Fibroblast of villous mesenchyme (primary cell): ENCODE data around the gene FRMD8. TPM values are rescaled to one million over a fixed set of nuclear protein-coding genes. Genes with fewer than 3 reads are reported as not detected.
A peak's percentile ranks its signal among the peaks of the same experiment; 100 is the strongest.
"Not testable (repeated sequence)": the region's sequence is repeated elsewhere in the genome, so short reads cannot be mapped to it uniquely, and the experiment has no call there.

Experiments used
- DNase-seq: peaks from one replicate; pipeline ENCODE4 v3.0.0-alpha.2; 2010; ENCODE audit warnings: low read depth
- H3K4me3 ChIP-seq: 2 replicates; pipeline ENCODE4 v1.5.1; 2011; ENCODE audit warnings: low read depth, mild to moderate bottlenecking, low read length
- total RNA-seq: library from RNA; depleted of rRNA; stranded (reverse); fragments of >200 nt; gene quantifications from 2 replicates; pipeline ENCODE4 v1.2.3, GENCODE V29; 2012
- TF ChIP-seq, protein P1 (sequence below): IDR thresholded peaks from 2 replicates; pipeline ENCODE4 v1.5.1; 2012; ENCODE audit warnings: low read depth, mild to moderate bottlenecking, low read length; ENCODE audit not compliant: insufficient read depth

The FRMD8 gene
- total RNA-seq, 1 donor, result 44.5 TPM

DNA sequence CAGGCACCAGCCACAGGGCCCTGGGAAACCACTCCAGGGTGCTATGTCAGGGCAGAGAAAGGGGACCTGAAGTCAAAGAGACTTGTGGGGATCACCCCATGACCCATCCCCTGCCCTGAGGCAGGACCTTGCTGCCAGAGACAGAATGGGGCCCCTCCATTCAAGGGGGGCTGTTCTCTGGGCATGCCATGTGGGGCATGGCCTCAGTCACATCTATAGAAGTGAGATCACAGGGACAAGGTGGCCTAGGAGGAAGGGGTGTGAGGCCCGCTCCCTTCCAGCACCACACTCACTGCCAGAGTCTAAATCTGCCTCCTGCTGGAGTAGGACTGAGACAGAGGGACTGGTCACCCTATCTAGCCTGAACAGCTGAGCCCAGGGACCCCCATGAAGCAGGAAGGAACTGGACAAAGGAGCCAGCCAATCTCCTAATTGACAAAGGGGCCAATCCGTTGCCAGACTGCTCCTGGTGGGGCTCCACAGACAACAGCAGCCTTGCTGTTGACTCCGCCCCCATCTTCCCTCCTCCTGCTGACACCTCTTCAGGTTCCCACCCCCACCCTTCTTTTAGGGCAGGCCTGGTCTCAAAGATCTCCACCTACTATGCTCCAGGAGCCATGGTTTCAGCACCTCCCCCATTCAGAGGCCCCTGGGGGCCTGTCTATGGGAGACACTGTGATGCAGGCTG is 62.1 kb downstream of the FRMD8 start:
- peak; percentile 89 for DNase-seq
- H3K4me3 ChIP-seq, result no peak overlapping the region
- TF ChIP-seq, protein P1, sequence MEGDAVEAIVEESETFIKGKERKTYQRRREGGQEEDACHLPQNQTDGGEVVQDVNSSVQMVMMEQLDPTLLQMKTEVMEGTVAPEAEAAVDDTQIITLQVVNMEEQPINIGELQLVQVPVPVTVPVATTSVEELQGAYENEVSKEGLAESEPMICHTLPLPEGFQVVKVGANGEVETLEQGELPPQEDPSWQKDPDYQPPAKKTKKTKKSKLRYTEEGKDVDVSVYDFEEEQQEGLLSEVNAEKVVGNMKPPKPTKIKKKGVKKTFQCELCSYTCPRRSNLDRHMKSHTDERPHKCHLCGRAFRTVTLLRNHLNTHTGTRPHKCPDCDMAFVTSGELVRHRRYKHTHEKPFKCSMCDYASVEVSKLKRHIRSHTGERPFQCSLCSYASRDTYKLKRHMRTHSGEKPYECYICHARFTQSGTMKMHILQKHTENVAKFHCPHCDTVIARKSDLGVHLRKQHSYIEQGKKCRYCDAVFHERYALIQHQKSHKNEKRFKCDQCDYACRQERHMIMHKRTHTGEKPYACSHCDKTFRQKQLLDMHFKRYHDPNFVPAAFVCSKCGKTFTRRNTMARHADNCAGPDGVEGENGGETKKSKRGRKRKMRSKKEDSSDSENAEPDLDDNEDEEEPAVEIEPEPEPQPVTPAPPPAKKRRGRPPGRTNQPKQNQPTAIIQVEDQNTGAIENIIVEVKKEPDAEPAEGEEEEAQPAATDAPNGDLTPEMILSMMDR, result no peak

DNA sequence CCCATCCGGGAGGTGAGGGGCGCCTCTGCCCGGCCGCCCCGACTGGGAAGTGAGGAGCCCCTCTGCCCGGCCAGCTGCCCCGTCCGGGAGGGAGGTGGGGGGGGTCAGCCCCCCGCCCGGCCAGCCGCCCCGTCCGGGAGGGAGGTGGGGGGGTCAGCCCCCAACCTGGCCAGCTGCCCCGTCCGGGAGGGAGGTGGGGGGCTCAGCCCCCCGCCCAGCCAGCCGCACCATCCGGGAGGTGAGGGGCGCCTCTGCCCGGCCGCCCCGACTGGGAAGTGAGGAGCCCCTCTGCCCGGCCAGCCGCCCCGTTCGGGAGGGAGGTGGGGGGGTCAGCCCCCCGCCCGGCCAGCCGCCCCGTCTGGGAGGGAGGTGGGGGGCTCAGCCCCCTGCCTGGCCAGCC is 64.9 kb downstream of the FRMD8 start:
- not testable (repeated sequence) for DNase-seq, H3K4me3 ChIP-seq

DNA sequence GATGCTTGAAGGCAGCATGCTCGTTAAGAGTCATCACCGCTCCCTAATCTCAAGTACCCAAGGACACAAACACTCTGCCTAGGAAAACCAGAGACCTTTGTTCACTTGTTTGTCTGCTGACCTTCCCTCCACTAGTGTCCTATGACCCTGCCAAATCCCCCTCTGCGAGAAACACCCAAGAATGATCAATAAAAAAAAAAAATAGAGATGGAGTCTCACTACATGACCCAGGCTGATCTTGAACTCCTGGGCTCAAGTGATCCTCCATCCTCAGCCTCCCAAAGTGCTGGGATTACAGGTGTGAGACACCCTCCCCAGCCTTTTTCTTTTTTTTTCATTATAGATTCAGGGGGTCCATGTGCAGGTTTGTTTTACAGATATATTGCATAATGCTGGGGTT is 65.8 kb downstream of the FRMD8 start:
- not testable (repeated sequence) for H3K4me3 ChIP-seq, DNase-seq

DNA sequence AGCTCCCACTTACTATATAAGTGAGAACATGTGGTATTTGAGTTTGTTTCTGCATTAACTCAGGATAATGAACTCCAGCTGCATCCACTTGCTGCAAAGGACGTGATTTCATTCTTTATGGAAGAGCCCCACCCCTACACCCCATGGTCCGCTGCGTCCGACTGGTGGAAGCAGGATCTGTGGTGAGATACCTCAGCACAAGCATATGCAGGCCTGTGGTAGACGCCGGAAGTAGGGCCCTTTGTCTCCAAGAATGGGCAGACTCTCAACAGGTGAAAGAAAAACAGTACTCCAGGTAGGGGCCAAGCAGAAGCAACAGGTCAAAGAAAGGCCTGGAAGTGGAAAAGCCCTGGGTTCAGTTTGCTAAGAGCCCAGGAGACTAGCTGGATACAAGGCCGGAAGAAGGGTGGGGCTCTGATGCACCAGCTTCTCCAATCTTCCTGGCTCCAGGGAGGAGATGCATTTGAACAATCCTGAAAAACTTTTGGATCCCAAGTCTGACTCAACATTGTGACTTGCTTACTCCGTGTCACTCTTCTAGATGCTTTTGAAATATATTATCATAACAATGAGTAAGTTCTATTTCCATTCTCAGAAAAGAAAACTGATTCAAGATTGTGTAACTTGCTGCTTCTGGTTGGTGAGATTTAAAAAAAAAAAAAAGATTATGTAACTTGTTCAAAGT is 66.5 kb downstream of the FRMD8 start:
- H3K4me3 ChIP-seq, result no peak overlapping the region
- DNase-seq, result peak; percentile 86
- TF ChIP-seq, protein P1, result no peak

DNA sequence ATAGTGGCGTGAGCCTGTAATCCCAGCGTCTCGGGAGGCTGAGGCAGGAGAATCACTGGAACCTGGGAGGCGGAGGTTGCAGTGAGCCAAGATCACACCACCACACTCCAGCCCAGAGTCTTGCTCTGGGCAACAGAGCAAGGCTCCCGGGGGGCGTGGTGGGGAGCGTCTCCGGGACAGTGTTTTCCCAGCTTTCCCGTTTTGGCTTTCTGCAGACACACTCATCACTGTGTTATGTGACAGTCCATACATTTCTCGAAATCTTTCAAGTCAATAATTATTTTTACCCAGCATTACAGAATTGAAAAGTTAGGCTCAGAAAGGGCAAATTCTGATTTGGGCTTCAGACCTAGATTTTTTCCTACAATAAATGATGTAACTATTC is 67.9 kb downstream of the FRMD8 start:
- peak; percentile 59 for DNase-seq
- TF ChIP-seq, protein P1, result no peak
- peak overlapping the region; percentile 73 for H3K4me3 ChIP-seq

DNA sequence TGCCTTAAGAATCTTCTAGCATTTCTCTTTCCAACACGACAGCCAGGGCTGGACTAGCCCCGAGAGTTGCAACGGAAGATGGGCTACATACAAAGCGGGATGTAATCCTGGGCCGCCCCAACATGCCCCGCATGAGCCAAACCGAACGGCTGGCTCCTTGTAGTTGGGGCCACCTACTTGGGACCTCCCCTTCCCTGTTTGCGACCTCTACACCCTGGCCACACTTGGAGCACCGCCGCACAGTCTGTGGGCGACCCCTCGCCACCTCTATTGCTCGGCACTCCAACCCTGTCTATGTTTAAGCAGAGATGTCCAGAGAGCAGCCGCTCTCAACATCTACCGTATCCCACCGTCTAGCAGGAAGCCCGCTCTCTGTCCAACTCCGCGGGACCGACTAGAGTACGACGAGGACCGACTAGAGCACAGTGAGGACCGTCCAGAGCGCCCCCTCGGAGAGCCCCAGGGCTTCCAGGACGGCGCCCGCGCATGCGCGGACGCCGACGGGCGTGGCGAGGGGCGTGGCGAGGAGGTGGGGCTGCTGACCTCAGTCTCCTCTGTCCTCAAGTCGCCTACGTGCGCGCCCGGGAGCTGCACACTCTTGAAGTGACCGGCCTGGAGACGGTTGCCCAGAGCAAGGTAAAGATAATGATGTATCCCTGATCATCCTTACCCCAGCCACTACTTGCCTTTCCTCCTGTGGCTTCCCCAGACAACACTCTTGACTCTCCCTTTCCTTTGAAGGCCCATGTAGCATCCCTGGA is 68.4 kb downstream of the FRMD8 start:
- peak; percentile 93 for DNase-seq
- TF ChIP-seq, protein P1, result peak; percentile 6

DNA sequence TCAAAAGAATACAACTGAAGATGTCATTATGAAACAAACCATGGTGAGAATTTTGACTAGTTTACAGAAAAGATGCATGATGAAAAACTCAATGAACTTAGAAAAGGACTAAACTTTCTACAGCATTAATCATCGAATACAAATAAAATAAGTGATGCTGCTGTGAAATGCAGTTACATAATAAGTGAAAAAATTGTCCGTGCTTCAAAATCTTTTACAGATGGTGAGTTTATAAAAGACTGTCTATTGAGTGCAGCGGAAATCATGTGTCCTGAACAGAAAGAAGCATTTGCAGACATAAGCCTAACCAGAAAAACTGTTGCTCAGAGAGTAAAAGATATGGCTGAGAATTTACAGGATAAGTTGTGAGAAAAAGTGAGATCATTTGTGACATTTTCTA is 70.0 kb downstream of the FRMD8 start:
- no peak overlapping the region for H3K4me3 ChIP-seq
- peak; percentile 31 for DNase-seq
- TF ChIP-seq, protein P1, result no peak

More for the DNA sequence above, 68.4 kb downstream of the FRMD8 start:
- H3K4me3 ChIP-seq, result peak overlapping the region; percentile 73

DNA sequence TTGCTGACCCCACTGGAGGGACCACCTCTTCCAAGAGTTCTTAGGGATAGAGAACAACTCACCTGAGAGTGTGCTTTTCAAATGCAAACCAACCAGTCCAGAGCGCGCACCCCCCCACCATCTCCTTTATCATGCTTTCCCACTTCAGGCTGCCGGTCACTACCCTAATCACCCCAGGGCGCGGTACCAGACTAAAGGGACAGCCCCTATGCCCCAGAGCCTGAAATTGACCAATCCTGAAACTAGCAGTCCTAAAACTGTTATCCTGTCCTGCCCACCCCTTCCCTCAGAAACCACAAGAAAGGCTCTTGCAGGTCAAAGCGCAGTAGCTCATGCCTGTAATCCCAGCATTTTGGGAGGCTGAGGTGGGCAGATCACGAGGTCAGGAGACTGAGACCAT is 73.1 kb downstream of the FRMD8 start:
- TF ChIP-seq, protein P1, result no peak
- H3K4me3 ChIP-seq, result no peak overlapping the region
- no peak for DNase-seq
